Mesenchymal stem cell (in vitro differentiated cells and primary cell): ENCODE measurements around the gene SPPL2B.
A peak's percentile ranks its signal among the peaks of the same experiment; 100 is the strongest.

Source experiments
- DNase-seq: peaks from one replicate; pipeline ENCODE4 v3.0.0-alpha.2; 2013
- H2AFZ ChIP-seq: one replicate; pipeline ENCODE4 v1.6.1; 2013; ENCODE audit warnings: low read depth, mild to moderate bottlenecking, control low read depth, inconsistent platforms, low read length, moderate library complexity
- H2AK5ac ChIP-seq: 2 replicates; pipeline ENCODE4 v1.6.1; 2013; ENCODE audit warnings: low read length, moderate library complexity, mild to moderate bottlenecking, inconsistent platforms; ENCODE audit not compliant: severe bottlenecking
- H2BK120ac ChIP-seq: one replicate; pipeline ENCODE4 v1.6.1; 2013; ENCODE audit warnings: low read depth, mild to moderate bottlenecking, inconsistent platforms, low read length, moderate library complexity
- H2BK12ac ChIP-seq, 2 experiments: one replicate each; pipeline ENCODE4 v1.6.1; 2013; ENCODE audit warnings: inconsistent platforms in 2 of 2, low read length in 2 of 2, mild to moderate bottlenecking in 2 of 2, moderate library complexity in 2 of 2, control low read depth in 1 of 2
- H2BK15ac ChIP-seq: one replicate; pipeline ENCODE4 v1.6.1; 2013; ENCODE audit warnings: mild to moderate bottlenecking, low read depth, inconsistent platforms; ENCODE audit not compliant: poor library complexity, severe bottlenecking
- H2BK5ac ChIP-seq: 2 replicates; pipeline ENCODE4 v1.6.1; 2013; ENCODE audit warnings: low read depth, mild to moderate bottlenecking, low read length, control low read depth, inconsistent platforms; ENCODE audit not compliant: poor library complexity, severe bottlenecking
- H3K14ac ChIP-seq, 2 experiments: one replicate each; pipeline ENCODE4 v1.6.1; 2013; ENCODE audit warnings: inconsistent platforms in 2 of 2, low read length in 2 of 2, control low read depth in 1 of 2, mild to moderate bottlenecking in 1 of 2, moderate library complexity in 1 of 2
- H3K18ac ChIP-seq, 2 experiments: one replicate each; pipeline ENCODE4 v1.6.1; 2013; ENCODE audit warnings: inconsistent platforms in 2 of 2, low read length in 2 of 2, control low read depth in 1 of 2, low read depth in 1 of 2, mild to moderate bottlenecking in 1 of 2
- H3K23ac ChIP-seq, 2 experiments: one replicate each; pipeline ENCODE4 v1.6.1; 2013; ENCODE audit warnings: inconsistent platforms in 2 of 2, low read length in 2 of 2, mild to moderate bottlenecking in 2 of 2, moderate library complexity in 2 of 2, control low read depth in 1 of 2
- H3K27ac ChIP-seq: 2 replicates; pipeline ENCODE4 v1.5.1; 2013; ENCODE audit warnings: mild to moderate bottlenecking, moderate library complexity, low read length, control low read depth, inconsistent platforms; ENCODE audit not compliant: poor library complexity, severe bottlenecking
- H3K27me3 ChIP-seq, 2 experiments: 2 replicates each; pipeline versions ENCODE4 v1.6.1 to v1.7.0; 2013; ENCODE audit warnings: low read length in 2 of 2, mild to moderate bottlenecking in 2 of 2, moderate library complexity in 2 of 2, control low read depth in 1 of 2, inconsistent platforms in 1 of 2; ENCODE audit not compliant: control insufficient read depth in 1 of 2, insufficient read depth in 1 of 2
- H3K36me3 ChIP-seq, 2 experiments: 2 replicates each; pipeline versions ENCODE4 v1.6.1 to v1.7.0; 2013; ENCODE audit warnings: low read length in 2 of 2, control low read depth in 1 of 2, inconsistent platforms in 1 of 2, low read depth in 1 of 2, mild to moderate bottlenecking in 1 of 2; ENCODE audit not compliant: insufficient read depth in 2 of 2, control insufficient read depth in 1 of 2
- H3K4ac ChIP-seq, 2 experiments: one replicate each; pipeline ENCODE4 v1.6.1; 2013; ENCODE audit warnings: inconsistent platforms in 2 of 2, low read length in 2 of 2, mild to moderate bottlenecking in 2 of 2, moderate library complexity in 2 of 2, control low read depth in 1 of 2, low read depth in 1 of 2
- H3K4me1 ChIP-seq: 2 replicates; pipeline ENCODE4 v1.6.1; 2013; ENCODE audit warnings: low read depth, low read length, control low read depth; ENCODE audit not compliant: control insufficient read depth, insufficient read depth
- H3K4me2 ChIP-seq: 2 replicates; pipeline ENCODE4 v1.6.1; 2013; ENCODE audit warnings: low read length, mild to moderate bottlenecking, inconsistent platforms; ENCODE audit not compliant: poor library complexity, severe bottlenecking
- H3K4me3 ChIP-seq, 2 experiments: 2 replicates each; pipeline versions ENCODE4 v1.5.1 to v1.7.0; 2013; ENCODE audit warnings: low read length in 2 of 2, mild to moderate bottlenecking in 2 of 2, control low read depth in 1 of 2, low read depth in 1 of 2; ENCODE audit not compliant: insufficient read depth in 1 of 2
- H3K79me1 ChIP-seq: replicated peaks from 2 replicates; pipeline ENCODE4 v1.6.1; 2013; ENCODE audit warnings: mild to moderate bottlenecking, control low read depth, low read length, inconsistent platforms; ENCODE audit not compliant: poor library complexity, severe bottlenecking
- H3K9ac ChIP-seq: 2 replicates; pipeline ENCODE4 v1.7.0; 2013; ENCODE audit warnings: mild to moderate bottlenecking, low read length, moderate library complexity
- H3K9me3 ChIP-seq: 2 replicates; pipeline ENCODE4 v1.7.0; 2013; ENCODE audit warnings: mild to moderate bottlenecking, low read length; ENCODE audit not compliant: control insufficient read depth
- H4K8ac ChIP-seq: one replicate; pipeline ENCODE4 v1.6.1; 2013; ENCODE audit warnings: inconsistent platforms, mild to moderate bottlenecking, low read length, moderate library complexity
- H4K91ac ChIP-seq: one replicate; pipeline ENCODE4 v1.6.1; 2013; ENCODE audit warnings: mild to moderate bottlenecking, low read length, inconsistent platforms
- WGBS: methylation state at CpG from one replicate; pipeline ENCODE4 v1.1.7; 2013; ENCODE audit warnings: mixed read lengths; 5-methylcytosine and 5-hydroxymethylcytosine counted together

Gene SPPL2B

DNA sequence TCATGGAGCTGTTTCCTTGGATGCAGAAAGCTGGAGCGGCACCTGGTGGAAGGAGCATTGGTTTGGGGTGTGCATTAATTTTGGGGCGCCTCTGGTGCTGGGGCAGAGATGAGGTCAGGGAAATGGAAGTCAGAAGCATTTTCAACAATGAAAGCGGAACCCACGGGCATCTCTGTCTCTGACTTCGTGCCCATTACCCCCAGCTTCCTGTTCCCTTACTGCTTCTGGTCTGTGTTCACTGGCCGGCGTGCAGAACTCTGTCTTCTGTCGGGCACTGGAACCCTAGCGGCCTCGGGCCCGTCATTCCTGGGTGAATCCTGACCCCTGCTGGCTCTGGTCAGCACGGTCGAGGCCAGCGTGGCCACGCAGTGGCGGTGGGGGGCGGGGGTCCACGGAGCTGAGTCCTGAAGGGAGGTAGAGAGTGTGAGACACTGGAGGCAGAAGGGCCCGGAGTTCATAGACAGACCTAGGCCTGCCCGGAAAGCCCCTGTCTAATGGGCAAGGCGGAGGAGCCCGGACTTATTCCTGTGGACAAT lies 12.6 kb upstream of the SPPL2B start:
- H3K9me3 ChIP-seq: peaks cover 11% of the 10 kb centered on the region
- peak overlapping the region in 1 of 2 experiments; percentile 7 for H3K4me3 ChIP-seq
- peak overlapping the region; percentile 35 for H4K8ac ChIP-seq
- no peak overlapping the region for H2AFZ ChIP-seq
- H3K4me2 ChIP-seq: no peak overlapping the region
- H2BK15ac ChIP-seq: no peak overlapping the region
- H3K4ac ChIP-seq: no peak overlapping the region
- H3K14ac ChIP-seq: no peak overlapping the region
- no peak overlapping the region for H2BK120ac ChIP-seq
- H3K4me1 ChIP-seq: peaks cover 2% of the 10 kb centered on the region
- no peak overlapping the region for H2BK12ac ChIP-seq
- 28% methylated on average over 22 of the region's 22 CpGs for WGBS
- no peak overlapping the region for H2AK5ac ChIP-seq
- no peak overlapping the region for H3K23ac ChIP-seq
- peak; percentile 59 for DNase-seq
- H3K27me3 ChIP-seq: peaks cover 11 to 20% of the 10 kb centered on the region in 2 experiments
- peak overlapping the region in 1 of 2 experiments; percentile 23 for H3K18ac ChIP-seq
- H3K9ac ChIP-seq: no peak overlapping the region
- H4K91ac ChIP-seq: peak overlapping the region; percentile 43
- no peaks in the 10 kb centered on the region for H3K79me1 ChIP-seq
- H3K36me3 ChIP-seq: peaks cover 0 to 2% of the 10 kb centered on the region in 2 experiments
- no peak overlapping the region for H3K27ac ChIP-seq
- H2BK5ac ChIP-seq: no peak overlapping the region

DNA sequence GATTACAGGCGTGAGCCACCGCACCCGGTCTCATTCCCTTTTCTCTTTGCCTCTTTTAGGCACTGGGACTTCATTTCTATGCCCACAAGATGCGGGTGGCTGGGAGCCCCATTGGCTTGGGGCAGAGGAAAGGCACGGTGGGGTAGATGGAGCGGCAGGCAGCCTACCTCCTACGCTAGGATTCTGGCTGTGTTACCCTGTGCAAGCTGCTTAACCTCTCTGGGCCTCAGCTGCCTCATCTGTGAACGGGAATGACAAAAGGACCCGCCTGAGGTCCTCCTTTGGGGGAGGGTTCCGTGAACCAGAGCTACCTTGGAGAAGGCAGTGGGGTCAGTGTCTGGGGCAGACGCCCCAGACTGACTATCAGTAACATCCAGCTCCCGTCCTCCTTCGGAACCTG lies 11.2 kb upstream of the SPPL2B start:
- Histone ChIP-seq H3K9me3 (peaks cover 11% of the 10 kb centered on the region), H2BK15ac (no peak overlapping the region), H3K4me3 (no peak overlapping the region), H3K27ac (no peak overlapping the region), H3K4me1 (peaks cover 2% of the 10 kb centered on the region), H3K9ac (no peak overlapping the region), H3K27me3 (peaks cover 8 to 12% of the 10 kb centered on the region in 2 experiments), H4K91ac (no peak overlapping the region), H3K79me1 (peaks cover 3% of the 10 kb centered on the region), H3K4me2 (no peak overlapping the region), H3K36me3 (peaks cover 9 to 14% of the 10 kb centered on the region in 2 experiments), H4K8ac (no peak overlapping the region), H2AFZ (no peak overlapping the region), H2BK5ac (no peak overlapping the region), H2AK5ac (no peak overlapping the region), H2BK12ac (no peak overlapping the region), H3K18ac (no peak overlapping the region), H3K14ac (no peak overlapping the region), H3K23ac (no peak overlapping the region), H2BK120ac (no peak overlapping the region), H3K4ac (no peak overlapping the region)
- 87% methylated on average over 13 of the region's 13 CpGs for WGBS
- DNase-seq: no peak

DNA sequence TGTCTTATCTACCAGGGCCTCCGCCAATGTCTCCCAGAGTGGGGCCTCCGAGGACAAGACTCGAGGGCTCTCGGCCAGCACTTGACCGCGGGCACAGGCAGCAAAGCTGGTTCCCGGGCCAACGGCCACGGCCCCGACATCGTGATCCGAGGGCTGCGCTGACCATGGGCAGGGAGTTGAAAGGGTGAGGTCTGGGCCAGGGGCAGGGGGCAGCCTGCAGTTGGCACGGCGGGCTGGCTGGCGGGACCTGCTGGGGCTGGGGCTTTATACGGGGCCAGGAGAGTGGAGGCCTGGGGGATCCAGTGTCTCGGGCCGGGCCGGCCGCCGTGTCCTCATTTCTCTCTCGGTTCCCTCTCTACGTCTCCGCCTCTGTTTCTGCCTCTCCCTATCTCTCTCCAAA lies 10.7 kb upstream of the SPPL2B start:
- H3K4me3 ChIP-seq: no peak overlapping the region
- H3K36me3 ChIP-seq: peaks cover 14 to 19% of the 10 kb centered on the region in 2 experiments
- peaks cover 5% of the 10 kb centered on the region for H3K79me1 ChIP-seq
- no peak overlapping the region for H3K9ac ChIP-seq
- no peak overlapping the region for H2BK120ac ChIP-seq
- no peak overlapping the region for H3K4ac ChIP-seq
- no peak overlapping the region for H2AFZ ChIP-seq
- no peak overlapping the region for H3K4me2 ChIP-seq
- no peak overlapping the region for H3K23ac ChIP-seq
- no peak overlapping the region for H3K18ac ChIP-seq
- whole genome bisulfite sequencing: 93% methylated on average over 15 of the region's 25 CpGs
- H4K8ac ChIP-seq: no peak overlapping the region
- no peak overlapping the region for H3K27ac ChIP-seq
- no peak overlapping the region for H2AK5ac ChIP-seq
- no peak for DNase-seq
- H3K14ac ChIP-seq: no peak overlapping the region
- peak overlapping the region in 1 of 2 experiments; percentile 12 for H2BK12ac ChIP-seq
- peaks cover 3 to 7% of the 10 kb centered on the region in 2 experiments for H3K27me3 ChIP-seq
- H2BK5ac ChIP-seq: no peak overlapping the region
- peaks cover 11% of the 10 kb centered on the region for H3K9me3 ChIP-seq
- peaks cover 2% of the 10 kb centered on the region for H3K4me1 ChIP-seq
- peak overlapping the region; percentile 30 for H4K91ac ChIP-seq
- no peak overlapping the region for H2BK15ac ChIP-seq

DNA sequence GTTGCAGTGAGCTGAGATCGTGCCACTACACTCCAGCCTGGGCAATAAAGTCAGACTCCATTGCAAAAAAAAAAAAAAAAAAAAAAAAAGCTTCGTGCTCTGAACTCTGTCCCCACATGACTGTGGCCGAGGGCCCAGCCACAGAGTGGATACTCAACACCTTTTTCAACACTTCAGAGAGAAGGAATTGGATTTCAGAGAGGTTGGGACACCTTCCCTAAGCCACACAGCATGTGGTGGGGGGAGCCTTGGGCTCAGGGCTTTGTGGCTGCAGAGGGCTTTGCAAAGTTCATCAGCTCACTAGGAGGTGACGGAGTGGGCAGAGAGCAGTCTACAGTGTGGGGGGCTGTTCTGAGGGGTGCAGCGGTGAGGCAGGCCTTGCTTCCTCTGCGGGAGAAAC lies 9.6 kb upstream of the SPPL2B start:
- H2BK15ac ChIP-seq: no peak overlapping the region
- H3K4me3 ChIP-seq: no peak overlapping the region
- H3K4ac ChIP-seq: no peak overlapping the region
- H3K4me2 ChIP-seq: no peak overlapping the region
- no peak overlapping the region for H2AFZ ChIP-seq
- H3K23ac ChIP-seq: no peak overlapping the region
- no peak overlapping the region for H2BK120ac ChIP-seq
- no peak overlapping the region for H2AK5ac ChIP-seq
- peaks cover 6% of the 10 kb centered on the region for H3K79me1 ChIP-seq
- WGBS: 97% methylated on average over 3 of the region's 6 CpGs
- peaks cover 14 to 31% of the 10 kb centered on the region in 2 experiments for H3K36me3 ChIP-seq
- H3K27ac ChIP-seq: no peak overlapping the region
- no peaks in the 10 kb centered on the region for H3K27me3 ChIP-seq
- H2BK12ac ChIP-seq: no peak overlapping the region
- peaks cover 4% of the 10 kb centered on the region for H3K4me1 ChIP-seq
- H3K14ac ChIP-seq: no peak overlapping the region
- H4K8ac ChIP-seq: no peak overlapping the region
- H2BK5ac ChIP-seq: no peak overlapping the region
- no peak overlapping the region for H4K91ac ChIP-seq
- no peak overlapping the region for H3K9ac ChIP-seq
- H3K18ac ChIP-seq: no peak overlapping the region
- no peak for DNase-seq
- peaks cover 11% of the 10 kb centered on the region for H3K9me3 ChIP-seq
